Upper lobe of left lung (tissue), 4 donors: ENCODE results near the gene OTUD1.

ENCODE experiments used
- CTCF ChIP-seq, 6 experiments: fragments of 450-650 bp in 4 of 6; fragments of 200-600 bp in 2 of 6; sonication (generic) in 2 of 6; IDR thresholded peaks; one replicate each; pipeline ENCODE4 v1.5.1; 2016 to 2019; ENCODE audit warnings: antibody characterized with exemption in 6 of 6
- POLR2A ChIP-seq, 4 donors: fragments of 450-650 bp; IDR thresholded peaks; one replicate each; pipeline ENCODE4 v1.5.1; 2016 to 2017; ENCODE audit warnings: antibody characterized with exemption in 4 of 4, mild to moderate bottlenecking in 2 of 4

GRCh38 chr10:23402856-23403255 lies 36.0 kb upstream of the OTUD1 start:
- no peak for TF ChIP-seq CTCF (IDR thresholded peaks at IDR 0.05)
- TF ChIP-seq POLR2A (IDR thresholded peaks at IDR 0.05), result no peak
